HG02759 (cell line): Measurements from ENCODE around the gene DNAH11.
A peak's percentile ranks its signal among the peaks of the same experiment; 100 is the strongest.
"Not testable (repeated sequence)": the region's sequence is repeated elsewhere in the genome, so short reads cannot be mapped to it uniquely, and the experiment has no call there.

Experiments used
- ATAC-seq: cut with Tn5 transposase; IDR thresholded peaks from one replicate; pipeline ENCODE4 v1.9.1; 2021; ENCODE audit warnings: mild to moderate bottlenecking, moderate library complexity; ENCODE audit not compliant: unreplicated experiment

DNAH11 gene

GRCh38 chr7:21916176-21916575 is 373.3 kb downstream of the DNAH11 start:
- no peak for ATAC-seq

GRCh38 chr7:21916629-21917028 is 373.8 kb downstream of the DNAH11 start:
- no peak for ATAC-seq

- ATAC-seq = no peak
These were observed 375.4 kb downstream of the DNAH11 start for GRCh38 chr7:21918216-21918615.

- ATAC-seq = no peak
These were observed 378.1 kb downstream of the DNAH11 start for GRCh38 chr7:21920936-21921335.

GRCh38 chr7:21922605-21923004 is 379.8 kb downstream of the DNAH11 start:
- no peak for ATAC-seq

- ATAC-seq = no peak
These were observed 380.8 kb downstream of the DNAH11 start for GRCh38 chr7:21923658-21924057.

GRCh38 chr7:21926448-21926847 is 383.6 kb downstream of the DNAH11 start:
- ATAC-seq = no peak

GRCh38 chr7:21927693-21928092 is 384.9 kb downstream of the DNAH11 start:
- no peak for ATAC-seq

GRCh38 chr7:21933293-21933692 is 390.5 kb downstream of the DNAH11 start:
- ATAC-seq = not testable (repeated sequence)

- no peak for ATAC-seq
These were observed 392.0 kb downstream of the DNAH11 start for GRCh38 chr7:21934808-21935207.

GRCh38 chr7:21938463-21938862 is 395.6 kb downstream of the DNAH11 start:
- ATAC-seq = no peak

GRCh38 chr7:21939136-21939857 is 396.5 kb downstream of the DNAH11 start:
- peak; percentile 84 for ATAC-seq

- no peak for ATAC-seq
These were observed 397.1 kb downstream of the DNAH11 start for GRCh38 chr7:21939858-21940372.

GRCh38 chr7:21941611-21942141 is 398.8 kb downstream of the DNAH11 start:
- ATAC-seq = peak; percentile 6

GRCh38 chr7:21942955-21943354 is 400.1 kb downstream of the DNAH11 start:
- no peak for ATAC-seq

- no peak for ATAC-seq
These were observed 400.6 kb downstream of the DNAH11 start for GRCh38 chr7:21943436-21943835.

GRCh38 chr7:21944616-21945453 is 402.0 kb downstream of the DNAH11 start:
- ATAC-seq = no peak

- ATAC-seq = peak; percentile 90
These were observed 402.8 kb downstream of the DNAH11 start, which contains the start of gene CDCA7L for GRCh38 chr7:21945454-21946221. Gene CDCA7L, minus strand, starts transcription at chr7:21945899. Its CDS starts 95 bp downstream, at chr7:21945804.

GRCh38 chr7:21946222-21946709 is 403.4 kb downstream of the DNAH11 start:
- no peak for ATAC-seq

- no peak for ATAC-seq
These were observed 404.2 kb downstream of the DNAH11 start for GRCh38 chr7:21947056-21947455.

GRCh38 chr7:21947946-21948345 is 405.1 kb downstream of the DNAH11 start:
- ATAC-seq = no peak
